HG02943 (cell line): ENCODE results near the gene MYO1G.
"Not testable (repeated sequence)": the region's sequence is repeated elsewhere in the genome, so short reads cannot be mapped to it uniquely, and the experiment has no call there.

Experiments
- ATAC-seq: cut with Tn5 transposase; IDR thresholded peaks from one replicate; pipeline ENCODE4 v1.9.1; 2021; ENCODE audit warnings: mild to moderate bottlenecking, low read depth, moderate library complexity; ENCODE audit not compliant: unreplicated experiment

The MYO1G gene

DNA sequence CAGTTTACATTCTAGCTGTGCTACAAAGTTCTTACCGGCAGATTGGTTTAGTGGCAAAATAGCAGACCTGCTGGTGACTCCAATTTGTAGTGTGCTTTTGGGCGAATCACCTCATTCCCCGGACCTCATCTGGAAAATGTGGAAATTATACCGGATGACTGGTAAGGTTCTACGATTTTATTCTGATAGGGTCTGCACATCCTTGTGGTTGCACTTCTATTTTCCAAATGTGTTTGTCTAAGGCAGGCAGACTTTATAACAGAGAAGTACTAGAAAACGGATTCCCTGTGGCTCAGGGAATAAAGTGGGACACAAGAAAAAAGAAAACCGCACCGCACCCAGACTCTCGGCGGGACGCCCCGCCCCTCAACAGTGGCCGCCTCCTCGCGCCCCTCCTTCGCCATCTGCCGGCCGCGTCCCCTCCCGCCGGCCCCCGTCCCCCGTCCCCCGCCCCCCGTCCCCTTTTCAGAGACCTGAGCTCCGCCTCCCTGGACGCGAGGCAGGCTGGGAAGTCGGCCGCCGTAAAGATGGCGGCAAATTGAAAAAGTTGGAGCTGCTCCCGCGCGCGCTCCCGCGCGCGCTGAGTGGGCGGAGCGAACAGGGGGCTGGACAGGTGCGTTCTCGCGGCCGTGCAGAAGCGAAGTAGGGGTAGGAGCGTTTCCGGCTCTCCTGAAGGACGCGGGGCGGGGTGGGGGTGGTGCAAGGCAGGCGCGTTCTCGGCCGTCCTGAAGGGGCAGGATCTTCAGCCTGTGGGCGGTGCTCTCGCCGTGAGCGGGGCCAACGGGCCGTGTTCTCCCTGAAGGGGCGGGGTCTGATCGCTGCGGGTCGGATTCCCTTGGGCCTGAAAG is 20.7 kb upstream of the MYO1G start:
- ATAC-seq: peak; percentile 61

DNA sequence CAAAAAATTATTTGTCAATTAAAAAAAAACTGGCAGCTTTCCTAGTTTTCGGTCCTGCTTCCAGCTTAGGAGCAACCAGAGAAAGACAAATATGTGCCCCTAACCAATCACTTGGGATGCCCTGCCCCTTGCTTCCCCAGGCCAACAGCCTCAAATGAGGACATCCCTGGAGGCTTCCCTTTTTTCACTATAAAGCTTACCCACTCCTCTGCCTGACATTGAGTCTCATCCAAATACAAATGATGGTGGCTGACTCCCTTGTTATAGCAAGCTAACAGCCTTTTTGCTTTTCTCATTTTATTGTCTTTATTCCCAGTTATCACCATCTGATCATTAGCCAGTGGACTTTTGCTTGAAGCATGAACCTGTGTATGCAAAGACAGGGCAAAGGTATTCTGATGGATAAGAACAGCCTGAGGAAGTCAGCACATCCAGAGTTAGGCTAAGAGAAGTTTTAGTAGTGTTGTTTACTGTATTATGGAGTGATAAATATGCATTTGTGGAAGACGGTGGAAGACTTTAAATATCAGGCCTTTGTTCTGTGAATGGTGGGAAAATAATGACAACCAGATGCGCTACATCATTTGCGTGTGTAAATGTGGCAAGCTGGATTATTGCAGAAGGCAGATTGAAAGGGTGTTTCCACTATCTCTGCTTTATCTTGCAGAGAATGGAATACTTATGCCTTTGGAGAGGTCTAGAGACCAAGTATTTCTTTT is 19.5 kb upstream of the MYO1G start:
- no peak for ATAC-seq

DNA sequence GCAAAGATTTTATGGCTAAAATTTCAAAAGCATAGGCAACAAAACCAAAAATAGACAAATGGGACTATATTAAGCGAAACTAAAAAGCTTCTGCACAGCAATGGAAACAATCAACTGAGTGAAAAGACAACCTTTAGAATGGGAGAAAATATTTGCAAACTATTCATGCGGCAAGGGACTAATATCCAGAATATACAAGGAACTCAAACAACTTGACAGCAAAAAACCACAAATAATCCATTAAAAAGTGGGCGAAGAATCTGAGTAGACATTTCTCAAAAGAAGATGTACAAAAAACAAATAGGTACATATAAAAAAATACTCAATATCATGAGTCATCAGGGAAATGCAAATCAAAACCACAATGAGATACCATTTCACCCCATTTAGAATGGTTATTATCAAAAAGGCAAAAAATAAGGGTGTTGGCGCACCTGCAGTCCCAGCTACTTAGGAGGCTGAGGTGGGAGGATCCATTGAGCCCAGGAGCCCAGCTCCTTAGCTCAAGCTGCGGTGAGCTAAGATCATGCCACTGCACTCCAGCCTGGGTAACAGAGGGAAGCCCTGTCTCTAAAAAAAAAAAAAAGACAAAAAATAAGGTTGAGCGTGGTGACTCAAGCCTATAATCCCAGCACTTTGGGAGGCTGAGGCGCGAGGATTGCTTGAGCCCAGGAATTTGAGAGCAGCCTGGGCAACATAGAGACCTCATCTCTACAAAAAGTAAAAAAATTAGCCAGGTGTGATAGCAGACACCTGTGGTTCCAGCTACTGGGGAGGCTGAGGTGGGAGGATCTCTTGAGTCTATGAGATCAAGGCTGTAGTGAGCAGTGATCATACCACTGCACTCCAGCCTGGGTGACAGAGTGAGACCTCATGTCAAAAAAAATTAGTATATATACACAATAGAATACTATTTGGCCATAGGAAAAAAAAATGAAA is 17.0 kb upstream of the MYO1G start:
- no peak for ATAC-seq

DNA sequence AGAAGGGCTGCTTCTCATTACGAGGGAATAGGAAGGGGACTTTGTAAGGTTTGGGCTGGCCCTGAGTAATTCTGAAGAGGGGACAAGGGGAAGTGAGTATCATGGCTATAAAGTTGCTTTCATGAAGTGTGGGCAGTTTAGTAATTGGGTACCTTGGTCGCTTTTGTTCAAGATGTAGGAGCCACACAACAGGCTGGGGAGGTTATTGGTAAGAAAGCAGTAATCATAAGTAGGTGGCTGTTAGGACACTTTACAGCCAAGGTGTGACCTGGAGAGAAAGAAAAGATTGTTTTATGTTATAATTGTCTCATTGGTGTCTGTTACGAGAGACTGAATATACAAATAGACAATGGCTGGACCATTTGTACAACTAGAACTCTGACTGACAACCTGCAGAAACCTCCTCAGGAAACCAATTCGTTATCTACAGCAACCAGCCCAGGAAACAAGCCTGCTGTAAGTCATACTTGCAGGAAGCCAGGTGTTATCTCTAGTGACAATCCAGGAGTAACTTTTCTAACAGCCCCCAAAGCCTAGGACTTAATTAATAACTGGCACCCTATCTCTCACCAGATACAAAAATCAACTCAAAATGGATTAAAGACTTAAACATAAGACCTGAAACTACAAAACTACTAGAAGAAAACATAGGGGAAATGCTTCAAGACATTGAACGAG is 16.2 kb upstream of the MYO1G start:
- no peak for ATAC-seq

DNA sequence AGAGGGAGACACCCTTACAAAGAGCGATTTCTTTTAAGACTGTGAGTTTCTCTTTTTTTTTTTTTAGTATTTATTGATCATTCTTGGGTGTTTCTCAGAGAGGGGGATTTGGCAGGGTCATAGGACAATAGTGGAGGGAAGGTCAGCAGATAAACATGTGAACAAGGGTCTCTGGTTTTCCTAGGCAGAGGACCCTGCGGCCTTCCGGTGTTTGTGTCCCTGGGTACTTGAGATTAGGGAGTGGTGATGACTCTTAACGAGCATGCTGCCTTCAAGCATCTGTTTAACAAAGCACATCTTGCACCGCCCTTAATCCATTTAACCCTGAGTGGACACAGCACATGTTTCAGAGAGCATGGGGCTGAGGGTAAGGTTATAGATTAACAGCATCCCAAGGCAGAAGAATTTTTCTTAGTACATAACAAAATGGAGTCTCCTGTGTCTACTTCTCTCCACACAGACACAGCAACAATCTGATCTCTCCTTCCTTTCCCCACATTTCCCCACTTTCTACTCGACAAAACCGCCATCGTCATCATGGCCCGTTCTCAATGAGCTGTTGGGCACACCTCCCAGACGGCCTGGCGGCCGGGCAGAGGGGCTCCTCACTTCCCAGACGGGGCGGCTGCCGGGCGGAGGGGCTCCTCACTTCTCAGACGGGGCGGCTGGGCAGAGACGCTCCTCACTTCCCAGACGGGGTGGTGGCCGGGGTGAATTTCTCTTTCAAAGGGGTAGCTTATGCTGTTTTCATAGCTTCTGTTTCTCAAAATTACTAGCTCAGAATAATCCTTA is 13.4 kb upstream of the MYO1G start:
- not testable (repeated sequence) for ATAC-seq

DNA sequence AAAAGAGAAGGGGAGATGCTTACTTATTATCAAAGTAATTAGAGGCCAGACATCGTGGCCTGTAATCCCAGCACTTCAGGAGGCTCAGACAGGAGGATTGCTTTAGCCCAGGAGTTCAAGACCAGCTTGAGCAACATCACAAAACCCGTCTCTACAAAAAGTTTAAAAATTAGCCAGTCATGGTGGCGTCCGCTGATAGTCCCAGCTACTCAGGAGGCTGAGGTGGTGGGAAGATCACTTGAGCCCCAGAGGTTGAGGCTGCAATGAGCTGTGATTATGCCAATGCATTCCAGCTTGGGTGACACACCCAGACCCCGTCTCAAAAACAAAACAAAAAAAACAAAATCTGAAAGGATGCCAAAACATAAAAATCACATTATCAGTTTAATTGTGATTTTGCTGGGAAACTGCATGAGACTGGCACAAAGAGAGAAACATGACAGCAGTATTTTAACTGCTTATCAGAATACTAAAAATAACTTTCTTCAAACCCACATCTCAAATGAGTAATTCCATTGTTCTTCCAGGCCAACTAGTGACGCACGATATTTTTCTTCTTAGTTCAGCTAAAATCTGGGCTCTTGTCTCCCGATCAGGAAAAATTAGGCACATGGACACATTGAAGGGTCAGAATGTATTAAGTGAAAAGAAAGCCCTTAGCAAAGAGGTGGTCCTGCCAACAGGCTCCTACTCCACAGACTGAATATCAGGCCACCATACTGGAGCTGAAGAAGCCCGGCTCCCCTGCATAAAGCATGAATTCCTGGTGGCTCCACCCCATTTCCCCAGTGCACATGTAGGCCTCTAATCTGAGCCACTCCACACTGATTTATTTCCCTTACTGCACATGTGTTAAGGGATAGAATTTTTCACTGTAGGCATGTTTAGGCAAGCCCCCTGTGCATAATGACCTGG is 11.6 kb upstream of the MYO1G start:
- no peak for ATAC-seq

DNA sequence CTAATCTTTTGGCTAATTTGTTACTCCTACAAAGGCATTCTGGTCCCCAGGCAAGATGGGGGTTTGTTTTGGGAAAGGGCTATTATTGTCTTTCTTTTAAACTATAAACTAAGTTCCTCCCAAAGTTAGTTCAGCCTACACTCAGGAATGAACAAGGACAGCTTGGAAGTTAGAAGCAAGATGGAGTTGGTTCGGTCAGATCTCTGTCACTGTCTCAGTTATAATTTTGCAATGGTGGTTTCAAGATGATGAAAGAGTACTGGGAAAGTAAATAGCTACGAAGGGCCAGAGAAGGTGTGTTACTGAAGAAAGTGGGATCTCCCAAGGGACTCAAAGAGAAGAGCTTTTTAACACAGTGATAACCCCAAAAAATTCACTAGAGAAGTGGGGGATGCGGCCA is 10.3 kb upstream of the MYO1G start:
- no peak for ATAC-seq

DNA sequence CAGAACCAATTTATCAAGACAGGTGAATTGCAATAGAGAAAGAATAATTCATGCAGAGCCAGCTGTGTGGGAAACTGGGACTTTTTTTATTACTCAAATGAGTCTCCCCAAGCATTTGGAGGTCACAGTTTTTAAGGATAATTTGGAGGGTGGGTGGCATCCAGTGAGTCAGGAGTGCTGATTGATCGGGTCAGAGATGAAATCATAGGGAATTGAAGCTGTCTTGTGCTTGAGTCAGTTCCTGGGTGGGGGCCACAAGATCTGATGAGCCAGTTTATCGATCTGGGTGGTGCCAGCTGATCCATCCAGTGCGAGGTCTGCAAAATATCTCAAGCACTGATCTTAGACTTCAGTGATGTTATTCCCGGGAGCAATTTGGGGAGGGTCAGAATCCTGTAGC is 9.9 kb upstream of the MYO1G start:
- no peak for ATAC-seq

DNA sequence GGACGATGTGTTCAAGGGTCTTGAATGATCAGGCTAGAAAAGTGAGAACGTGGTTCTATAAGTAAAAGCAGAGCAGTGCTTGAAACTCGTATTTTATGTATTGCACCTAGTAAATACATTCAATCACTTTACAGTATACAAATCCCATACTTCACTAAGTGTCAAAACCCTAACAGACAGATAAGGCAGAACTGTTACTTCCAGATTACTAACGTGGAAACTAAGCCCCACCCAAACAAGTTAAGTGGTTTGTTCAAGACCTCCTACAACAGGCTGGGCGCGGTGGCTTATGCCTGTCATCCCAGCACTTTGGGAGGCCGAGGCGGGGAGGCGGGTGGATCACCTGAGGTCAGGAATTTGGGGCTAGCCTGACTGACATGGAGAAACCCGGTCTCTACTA is 9.2 kb upstream of the MYO1G start:
- no peak for ATAC-seq

DNA sequence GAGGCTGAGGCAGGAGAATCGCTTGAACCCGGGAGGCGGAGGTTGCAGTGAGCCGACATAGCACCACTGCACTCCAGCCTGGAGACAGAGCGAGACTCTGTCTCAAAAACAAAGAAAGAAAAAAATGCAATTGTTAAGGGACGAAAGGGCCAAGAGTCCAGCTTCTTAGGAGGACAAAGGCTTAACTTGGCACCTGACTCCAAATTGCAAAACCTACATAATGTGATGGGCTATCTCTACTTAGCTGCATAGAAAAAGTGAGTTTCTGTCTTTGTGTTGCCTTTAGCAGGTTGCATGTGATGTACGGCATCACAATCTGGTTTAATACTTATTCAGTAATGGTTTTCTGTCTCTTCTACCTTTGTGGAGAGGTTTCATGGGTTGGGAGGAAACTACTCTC is 8.6 kb upstream of the MYO1G start:
- no peak for ATAC-seq

DNA sequence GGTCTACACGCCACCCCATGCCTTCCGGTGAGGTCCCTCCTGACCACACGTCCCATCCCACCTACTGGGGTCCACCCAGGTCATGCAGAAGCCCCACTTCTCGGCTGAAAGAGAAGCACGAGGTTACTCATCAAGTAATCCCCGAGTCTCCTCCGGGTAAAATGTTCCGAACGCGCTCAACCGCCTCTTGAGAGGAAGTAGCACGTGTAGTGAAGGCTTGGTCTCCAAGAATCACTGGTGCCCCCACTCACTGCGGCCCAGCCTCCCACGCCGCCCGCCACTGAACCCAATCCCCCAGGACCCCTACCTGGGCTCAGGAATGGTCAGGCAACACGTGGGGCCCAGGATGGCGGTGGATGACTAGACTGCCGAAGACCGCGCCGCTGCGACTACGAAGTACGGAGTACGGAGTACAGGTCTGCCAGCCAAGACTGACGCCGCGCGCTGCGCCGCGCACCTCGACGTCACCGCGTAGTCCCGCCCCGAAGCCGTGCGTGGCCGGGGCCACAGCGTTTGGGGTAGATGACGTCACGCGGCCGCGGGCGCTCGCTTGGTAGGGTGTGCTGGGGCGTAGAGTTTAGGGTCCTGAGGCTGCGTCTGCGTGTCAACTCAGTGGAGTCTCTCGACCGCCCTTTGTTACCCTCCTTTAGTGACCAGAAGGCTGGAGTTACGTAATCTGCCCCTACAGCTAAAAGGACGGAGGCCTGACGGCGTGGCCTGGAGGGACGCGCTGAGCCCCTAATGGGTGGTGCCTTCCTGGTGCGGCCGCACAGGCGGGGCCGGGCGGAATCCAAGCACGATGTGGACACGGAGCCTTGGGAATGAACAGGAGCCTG is 7.6 kb upstream of the MYO1G start:
- peak; percentile 93 for ATAC-seq

DNA sequence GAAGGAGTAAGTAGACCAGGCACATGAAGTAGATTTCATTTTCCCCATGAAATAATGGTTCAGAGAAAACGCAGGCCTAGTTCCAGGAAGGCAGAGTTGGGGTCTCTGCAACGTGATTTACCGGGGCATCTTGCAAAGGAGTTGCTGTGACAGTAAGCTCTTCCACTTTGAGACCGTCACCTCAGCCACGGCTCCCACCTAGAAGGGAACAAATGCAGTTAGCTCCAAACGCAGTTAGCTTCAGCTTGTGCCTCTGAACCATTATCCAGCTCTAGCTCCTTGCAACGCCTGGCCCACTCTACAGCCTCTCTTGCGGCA is 7.0 kb upstream of the MYO1G start:
- ATAC-seq: no peak

DNA sequence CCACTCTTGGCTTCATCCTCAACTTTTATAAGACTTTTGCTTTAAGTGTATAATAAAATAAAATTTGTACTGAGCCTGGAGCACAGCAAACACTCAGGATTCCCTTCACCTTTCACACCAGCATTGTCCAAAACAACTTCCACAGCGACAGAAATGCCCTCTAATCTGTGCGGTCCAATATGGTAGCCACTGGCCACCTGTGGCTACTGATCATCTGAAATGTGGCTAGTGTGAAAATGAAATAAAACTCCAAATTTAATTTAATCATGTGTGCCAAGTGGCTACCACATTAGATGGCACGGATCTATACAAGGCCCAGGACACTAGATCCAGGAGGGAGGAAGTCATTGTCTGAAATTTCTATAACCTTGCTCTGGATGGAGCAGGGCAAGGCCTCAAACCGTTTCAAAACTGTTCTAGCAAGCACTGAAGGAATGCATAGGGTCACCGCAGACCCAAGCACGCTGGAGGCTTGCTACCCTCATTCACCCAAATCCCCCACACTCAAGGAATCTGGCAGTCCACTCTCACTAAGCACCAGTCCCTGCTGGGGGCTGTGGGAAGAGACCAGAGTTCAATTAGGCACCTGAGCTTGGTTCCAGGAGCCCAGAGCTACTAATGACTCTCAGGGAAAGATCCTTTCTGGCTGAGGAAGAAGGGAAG is 6.3 kb upstream of the MYO1G start:
- no peak for ATAC-seq

DNA sequence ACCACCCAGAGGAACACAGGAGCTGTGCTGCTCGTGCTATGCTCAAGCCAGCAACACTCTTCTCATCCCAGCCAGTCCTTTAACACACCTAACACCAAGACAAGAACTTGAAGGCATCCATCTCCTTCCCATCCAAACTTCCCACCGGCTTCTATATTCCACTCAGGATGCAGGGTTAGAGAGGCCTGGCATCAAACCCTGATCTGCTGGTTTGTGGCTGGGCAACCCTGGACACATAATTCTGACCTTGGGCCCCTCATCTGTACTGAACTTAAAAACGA is 5.6 kb upstream of the MYO1G start:
- no peak for ATAC-seq

DNA sequence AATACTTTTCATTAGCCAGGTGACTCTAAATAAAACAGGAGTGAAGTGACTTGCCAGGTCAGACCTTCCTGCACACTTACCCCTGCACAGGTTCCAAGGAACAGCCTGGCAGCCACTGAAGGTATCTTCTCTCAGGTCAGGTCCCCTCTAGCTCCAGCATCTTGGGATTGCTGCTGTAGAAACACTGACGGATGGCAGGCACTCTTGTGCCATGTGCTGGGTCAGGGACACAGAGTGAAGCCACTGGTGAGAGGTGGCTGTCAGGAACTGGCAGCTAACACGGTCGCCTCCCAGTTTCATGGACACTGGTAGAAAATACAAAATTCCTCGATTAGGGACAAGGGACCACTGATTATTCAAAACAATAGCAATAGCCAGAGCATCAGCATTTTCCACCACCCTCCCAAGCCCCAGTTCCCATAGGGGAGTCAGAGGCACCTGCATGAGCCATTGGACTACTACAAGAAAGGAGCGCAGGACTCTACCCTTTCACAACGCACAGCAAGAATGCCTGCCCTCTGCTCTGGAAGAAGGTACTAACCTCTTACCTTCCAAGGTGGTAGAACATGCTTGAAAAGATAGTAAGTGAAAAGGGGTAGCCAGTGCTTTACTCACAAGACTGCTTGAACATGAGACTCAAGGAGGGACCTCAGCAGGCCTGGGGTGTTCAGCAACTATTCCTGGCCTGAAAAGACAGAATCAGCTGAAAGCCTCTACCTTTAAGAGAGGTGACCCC is 5.1 kb upstream of the MYO1G start:
- no peak for ATAC-seq

DNA sequence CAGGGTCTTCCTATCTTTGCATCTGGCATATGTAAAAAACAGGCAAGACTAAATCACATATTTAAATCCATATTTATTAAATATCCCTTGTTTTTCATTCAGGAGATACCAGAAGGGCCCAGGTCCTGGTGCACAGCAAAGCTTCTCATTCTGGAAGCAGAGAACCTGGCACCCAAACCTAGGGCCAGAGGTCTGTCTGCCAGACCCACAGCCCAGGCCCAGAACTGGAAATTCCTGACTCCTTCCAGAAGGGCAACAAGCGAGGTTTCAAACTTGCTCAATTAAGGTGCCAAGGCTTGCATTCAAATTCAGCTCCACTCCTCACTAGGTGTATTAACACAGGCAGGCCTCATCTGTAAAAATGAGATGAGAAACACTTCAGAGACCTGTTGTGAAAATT is 4.2 kb upstream of the MYO1G start:
- ATAC-seq: no peak

DNA sequence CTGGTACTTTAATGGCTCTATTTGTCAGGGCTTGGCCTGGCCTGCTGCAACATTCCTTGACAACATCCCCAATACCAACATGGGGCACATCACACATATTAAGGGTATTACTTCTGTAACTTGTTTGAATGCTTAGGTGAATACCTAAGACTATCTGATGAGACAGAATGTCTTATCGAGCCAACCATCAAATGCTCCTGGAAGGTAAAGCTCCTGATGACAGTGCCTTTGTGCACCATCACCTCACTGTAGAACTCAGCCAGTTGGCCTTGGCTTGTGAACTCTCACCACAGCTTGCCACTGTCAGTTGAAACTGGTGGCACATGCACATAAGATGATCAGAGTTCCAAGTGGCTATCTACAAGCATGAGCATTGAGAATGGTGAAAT is 3.7 kb upstream of the MYO1G start:
- no peak for ATAC-seq
